GM12878 (cell line): ENCODE measurements around the gene SERTAD1. TPM values are rescaled to one million over a fixed set of nuclear protein-coding genes. Genes with fewer than 3 reads are reported as not detected.

Experiments
- ATAC-seq: fragments of 200-7000 bp; cut with Tn5 transposase; 3 replicates; pipeline ENCODE4 v1.9.1; 2020; ENCODE audit warnings: mild to moderate bottlenecking, moderate library complexity
- BruUV-seq: library from RNA; stranded (reverse); fragments of 400-500 nt; replicated peaks from 2 replicates; lab custom pipeline; 2021; lab: Mats Ljungman, UMichigan
- CTCF ChIA-PET: fragments of 300-600 bp; sonication (Branson Sonifier 250); formaldehyde crosslinking; extraction: SDS; loops from one replicate; lab custom pipeline; 2021; ENCODE audit warnings: inconsistent platforms; lab: Yijun Ruan, JAX
- POLR2A ChIA-PET: fragments of 350-600 bp; formaldehyde crosslinking; extraction: SDS; loops from one replicate; lab custom pipeline; 2021; ENCODE audit warnings: inconsistent platforms; lab: Charles Lee
- RAD21 ChIA-PET: fragments of 300-600 bp; sonication (Branson Sonifier 250); formaldehyde crosslinking; loops from one replicate; lab custom pipeline; 2023; ENCODE audit warnings: antibody characterized with exemption; ENCODE audit not compliant: unreplicated experiment; lab: Charles Lee
- SMC1A ChIA-PET: fragments of 300-600 bp; sonication (Branson Sonifier 250); formaldehyde crosslinking; loops from one replicate; lab custom pipeline; 2023; ENCODE audit not compliant: unreplicated experiment, uncharacterized antibody; lab: Charles Lee
- DNase-seq: peaks from one replicate; pipeline ENCODE4 v3.0.0-alpha.2; 2011; ENCODE audit warnings: low read depth, low spot score
- FAIRE-seq: peaks from 3 replicates; lab custom pipeline; 2011; peaks lifted over from hg19 to GRCh38; lab: Jason Lieb, UNC
- H2AFZ ChIP-seq: 2 replicates; pipeline ENCODE4 v1.6.0; 2011; ENCODE audit warnings: low read depth, low read length, control low read depth; ENCODE audit not compliant: control insufficient read depth
- H3K27ac ChIP-seq: 2 replicates; pipeline ENCODE4 v1.5.1; 2011; ENCODE audit warnings: control low read depth; ENCODE audit not compliant: control insufficient read depth, insufficient read depth
- H3K27me3 ChIP-seq, 2 experiments: replicated peaks in 1 of 2; 2 replicates each; pipeline versions ENCODE4 v1.6.0 to v1.6.1; 2011; ENCODE audit warnings: low read length in 1 of 2; ENCODE audit not compliant: control insufficient read depth in 2 of 2, insufficient read depth in 2 of 2
- H3K36me3 ChIP-seq, 2 experiments: 2 replicates each; pipeline ENCODE4 v1.5.1; 2011; ENCODE audit warnings: low read length in 1 of 2; ENCODE audit not compliant: control insufficient read depth in 2 of 2, insufficient read depth in 2 of 2
- H3K4me1 ChIP-seq: 2 replicates; pipeline ENCODE4 v1.6.1; 2011; ENCODE audit warnings: mild to moderate bottlenecking, low read length, moderate library complexity, mixed read lengths; ENCODE audit not compliant: control insufficient read depth, insufficient read depth
- H3K4me2 ChIP-seq: 2 replicates; pipeline ENCODE4 v1.6.0; 2011; ENCODE audit warnings: control low read depth; ENCODE audit not compliant: control insufficient read depth, insufficient read depth
- H3K4me3 ChIP-seq: fragments of 200-600 bp; sonication (generic); 2 replicates; pipeline ENCODE4 v1.5.1; 2016
- H3K79me2 ChIP-seq: 2 replicates; pipeline ENCODE4 v1.6.0; 2011; ENCODE audit warnings: low read length; ENCODE audit not compliant: control insufficient read depth, insufficient read depth
- H3K9ac ChIP-seq: 2 replicates; pipeline ENCODE4 v1.8.0; 2011; ENCODE audit warnings: low read length, control low read depth, mixed read lengths; ENCODE audit not compliant: control insufficient read depth, insufficient read depth
- H3K9me3 ChIP-seq: replicated peaks from 3 replicates; pipeline ENCODE4 v1.5.1; 2011; ENCODE audit warnings: mild to moderate bottlenecking, low read length; ENCODE audit not compliant: control insufficient read depth, insufficient read depth
- H4K20me1 ChIP-seq: 2 replicates; pipeline ENCODE4 v1.6.0; 2011; ENCODE audit not compliant: control insufficient read depth, insufficient read depth
- ATF2 ChIP-seq: IDR thresholded peaks from 2 replicates; pipeline ENCODE4 v1.6.1; 2012; ENCODE audit warnings: low read length, inconsistent platforms
- IKZF1 ChIP-seq: fragments of 450-650 bp; conservative IDR thresholded peaks from 2 replicates; pipeline ENCODE4 v1.6.1; 2017; ENCODE audit warnings: antibody characterized with exemption, mild to moderate bottlenecking
- MXI1 ChIP-seq: fragments of 150-350 bp; IDR thresholded peaks from 2 replicates; pipeline ENCODE4 v1.6.1; 2011; ENCODE audit warnings: low read depth, mild to moderate bottlenecking, inconsistent platforms, low read length, improper control_type of control experiment
- NFYA ChIP-seq: IDR thresholded peaks from 2 replicates; pipeline ENCODE4 v1.6.1; 2011; ENCODE audit warnings: low read depth, mild to moderate bottlenecking, low read length, improper control_type of control experiment, borderline replicate concordance
- POLR2AphosphoS2 ChIP-seq: IDR thresholded peaks from 2 replicates; pipeline ENCODE4 v1.6.1; 2011; ENCODE audit warnings: low read depth, mild to moderate bottlenecking, low read length, improper control_type of control experiment, moderate library complexity
- SMAD5 ChIP-seq: IDR thresholded peaks from 2 replicates; pipeline ENCODE4 v1.6.1; 2016; ENCODE audit warnings: antibody characterized with exemption, low read depth
- SMARCA5 ChIP-seq: fragments of 450-650 bp; IDR thresholded peaks from 2 replicates; pipeline ENCODE4 v1.6.1; 2017; ENCODE audit warnings: mild to moderate bottlenecking
- SUPT20H ChIP-seq: IDR thresholded peaks from 2 replicates; pipeline ENCODE4 v1.6.1; 2011; ENCODE audit warnings: low read depth, mild to moderate bottlenecking, low read length, moderate library complexity, borderline replicate concordance; ENCODE audit not compliant: control insufficient read depth
- TBL1XR1 ChIP-seq: IDR thresholded peaks from 2 replicates; pipeline ENCODE4 v1.6.1; 2012; ENCODE audit warnings: low read depth, low read length, improper control_type of control experiment
- ZNF24 ChIP-seq: fragments of 450-650 bp; IDR thresholded peaks from 2 replicates; pipeline ENCODE4 v1.6.1; 2017; ENCODE audit warnings: antibody characterized with exemption, mild to moderate bottlenecking
- ZNF622 ChIP-seq: fragments of 450-650 bp; IDR thresholded peaks from 2 replicates; pipeline ENCODE4 v1.6.1; 2017; ENCODE audit warnings: mild to moderate bottlenecking, inconsistent platforms
- WGBS: methylation state at CpG from one replicate; pipeline ENCODE4 v1.1.6; 2016; ENCODE audit warnings: low lambda C conversion rate; ENCODE audit not compliant: insufficient replicate concordance, insufficient coverage; ENCODE audit errors: missing lambda C conversion rate; 5-methylcytosine and 5-hydroxymethylcytosine counted together
- in situ Hi-C: fragments of 300-500 bp; cut with MboI; formaldehyde crosslinking; loops from 9 replicates; pipeline ENCODE4 v1.14.3; 2018; ENCODE audit warnings: mixed read lengths
- intact Hi-C: fragments of 100-400 bp; cut with micrococcal nuclease; formaldehyde crosslinking; loops from one replicate; pipeline ENCODE4 v1.14.2; 2022; ENCODE audit not compliant: unreplicated experiment
- polyA plus RNA-seq, 11 experiments: library from polyadenylated mRNA; depleted of rRNA in 4 of 11; unstranded in 6 of 11; stranded (reverse) in 5 of 11; fragments of >200 nt; fragmentation: Nextera tagmentation in 4 of 11; fragmentation: Illumina TruSeq in 1 of 11; extraction: Ambion mirVana in 4 of 11; extraction: Trizol in 1 of 11; gene quantifications; 1 replicate in 1 of 11; 2 replicates in 10 of 11; pipeline versions ENCODE4 v1.2.1 to v1.2.3, GENCODE V29; 2011 to 2016; ENCODE audit warnings: inconsistent platforms in 2 of 11, missing spikeins in 2 of 11, low read depth in 1 of 11
- total RNA-seq, 4 experiments: library from RNA; depleted of rRNA in 3 of 4; stranded (reverse); fragments of >200 nt in 3 of 4; fragmentation: Illumina TruSeq in 1 of 4; extraction: Trizol in 1 of 4; gene quantifications; 2 replicates each; pipeline versions ENCODE4 v1.2.1 to v1.2.3, GENCODE V29; 2013 to 2021

Gene SERTAD1
- total and polyA plus RNA-seq, 10 of the 15 experiments (the other 5 are each of a cell fraction or from before 2014, with no cell fraction given): 0.23 to 14.2 (median 8.0) TPM

DNA sequence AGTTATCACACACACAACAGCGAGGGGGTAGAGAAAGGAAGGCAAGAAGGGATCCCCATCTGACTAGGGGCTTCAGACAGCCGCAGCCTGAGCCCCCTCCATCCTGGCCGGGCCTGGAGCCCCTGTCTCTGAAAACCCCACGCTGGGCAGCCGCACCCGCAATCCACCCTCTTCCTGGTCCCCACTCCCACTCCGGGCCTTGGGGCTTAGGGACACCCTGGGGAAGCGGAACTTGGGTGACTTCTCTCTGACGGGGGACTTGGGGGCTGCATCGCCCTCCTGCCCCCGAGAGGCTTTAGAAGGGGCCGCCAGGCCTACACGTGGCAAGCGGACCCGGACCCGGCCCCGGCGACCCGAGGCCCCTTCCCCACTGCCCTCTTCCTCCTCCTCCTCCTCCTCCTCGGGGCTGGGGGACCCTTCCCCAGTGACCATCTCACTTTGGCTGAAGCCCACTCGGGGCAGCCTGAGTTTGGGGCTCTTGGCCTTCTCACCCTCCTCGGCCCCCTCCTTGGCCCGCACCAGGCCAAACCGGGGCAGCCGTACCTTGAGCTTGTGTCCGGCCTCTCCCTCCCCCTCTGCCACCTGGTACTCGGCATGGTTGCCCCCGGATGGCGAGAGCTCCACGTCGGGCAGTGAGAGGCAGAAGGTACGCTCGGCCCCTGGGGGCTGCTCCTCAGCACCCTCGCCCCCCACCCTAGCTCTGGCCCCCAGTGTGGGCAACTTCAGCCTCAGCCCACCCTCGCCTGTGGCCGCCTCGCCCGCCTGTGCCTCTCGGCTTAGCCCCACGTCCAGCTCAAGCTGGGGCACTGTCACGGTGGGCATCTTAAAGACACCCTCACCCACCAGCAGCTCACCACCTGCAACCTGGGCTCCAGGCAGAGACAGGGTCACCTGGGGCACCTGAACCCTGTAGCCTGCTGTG lies 31.6 kb downstream of the SERTAD1 start:
- ChIA-PET SMC1A (no interaction called here), CTCF (no interaction called here), POLR2A (no interaction called here), RAD21 (no interaction called here)
- FAIRE-seq: no peak
- ATAC-seq: no peak
- in situ Hi-C loops (no loop called here), intact Hi-C loops (no loop called here)
- TF ChIP-seq MXI1: no peak
- no peak for TF ChIP-seq SMARCA5
- TF ChIP-seq SUPT20H: no peak
- no peak for TF ChIP-seq POLR2AphosphoS2
- no peak for TF ChIP-seq ZNF622
- no peak for TF ChIP-seq IKZF1
- TF ChIP-seq ZNF24: no peak
- no peak for TF ChIP-seq TBL1XR1
- no peak for TF ChIP-seq NFYA
- no peak for TF ChIP-seq ATF2
- no peak for TF ChIP-seq SMAD5
- Histone ChIP-seq H3K27me3 (no peaks in the 10 kb centered on the region), H3K27ac (no peak overlapping the region), H3K36me3 (no peaks in the 10 kb centered on the region), H3K79me2 (no peaks in the 10 kb centered on the region), H3K4me2 (no peak overlapping the region), H3K4me3 (no peak overlapping the region), H3K9me3 (no peaks in the 10 kb centered on the region), H3K4me1 (peaks cover 5% of the 10 kb centered on the region), H3K9ac (no peak overlapping the region), H4K20me1 (no peaks in the 10 kb centered on the region), H2AFZ (no peak overlapping the region)
- BruUV-seq: no TSS peak
- no peak for DNase-seq
- 61% methylated on average over 36 of the region's 41 CpGs for WGBS
